Panc1 (cell line): ENCODE results near the gene AHDC1. TPM values are rescaled to one million over a fixed set of nuclear protein-coding genes. Genes with fewer than 3 reads are reported as not detected.

Source experiments
- ATAC-seq: fragments of 200-7000 bp; cut with Tn5 transposase; 2 replicates; pipeline ENCODE4 v1.9.1; 2020; ENCODE audit warnings: mild to moderate bottlenecking, moderate library complexity
- BruUV-seq: library from RNA; stranded (reverse); fragments of 400-500 nt; replicated peaks from 2 replicates; lab custom pipeline; 2021; lab: Mats Ljungman, UMichigan
- CTCF ChIA-PET: fragments of 300-600 bp; sonication (Branson Sonifier 250); formaldehyde crosslinking; loops from one replicate; lab custom pipeline; 2022; ENCODE audit warnings: antibody characterized with exemption; lab: Charles Lee
- POLR2A ChIA-PET: fragments of 300-600 bp; sonication (Branson Sonifier 250); formaldehyde crosslinking; loops from one replicate; lab custom pipeline; 2022; ENCODE audit warnings: antibody characterized with exemption; lab: Charles Lee
- DNase-seq: peaks from one replicate; pipeline ENCODE4 v3.0.0-alpha.2; 2010; ENCODE audit warnings: low read depth, low spot score
- H3K27ac ChIP-seq: 2 replicates; pipeline ENCODE4 v1.5.1; 2011; ENCODE audit warnings: mild to moderate bottlenecking, low read length, inconsistent platforms
- H3K27me3 ChIP-seq: fragments of 200-500 bp; sonication (Bioruptor generic); 2 replicates; pipeline ENCODE4 v1.6.0; 2014; ENCODE audit warnings: low read length, inconsistent platforms; ENCODE audit not compliant: control insufficient read depth, insufficient read depth
- H3K36me3 ChIP-seq: fragments of 200-500 bp; sonication (Bioruptor generic); 2 replicates; pipeline ENCODE4 v1.5.1; 2014; ENCODE audit warnings: inconsistent platforms, mild to moderate bottlenecking, low read length, moderate library complexity; ENCODE audit not compliant: control insufficient read depth, insufficient read depth
- H3K4me1 ChIP-seq: 2 replicates; pipeline ENCODE4 v1.5.1; 2011; ENCODE audit warnings: inconsistent platforms, mild to moderate bottlenecking, low read length, moderate library complexity; ENCODE audit not compliant: control insufficient read depth, insufficient read depth
- H3K4me3 ChIP-seq, 2 experiments: 2 replicates each; pipeline ENCODE4 v1.5.1; 2011 to 2012; ENCODE audit warnings: low read depth in 2 of 2, low read length in 2 of 2, mild to moderate bottlenecking in 2 of 2, inconsistent platforms in 1 of 2, moderate library complexity in 1 of 2
- H3K9me3 ChIP-seq: fragments of 200-500 bp; sonication (Bioruptor generic); 2 replicates; pipeline ENCODE4 v1.5.1; 2014; ENCODE audit warnings: low read depth, mild to moderate bottlenecking, inconsistent platforms, low read length, moderate library complexity; ENCODE audit not compliant: control insufficient read depth, insufficient read depth
- CTCF ChIP-seq: fragments of 450-650 bp; IDR thresholded peaks from 2 replicates; pipeline ENCODE4 v1.5.1; 2017; ENCODE audit warnings: mild to moderate bottlenecking
- POLR2AphosphoS5 ChIP-seq: IDR thresholded peaks from 2 replicates; pipeline ENCODE4 v1.6.1; 2012; ENCODE audit warnings: mild to moderate bottlenecking, low read depth, low read length, moderate library complexity
- REST ChIP-seq, 2 experiments: IDR thresholded peaks; 2 replicates each; pipeline ENCODE4 v1.6.1; 2011 to 2012; ENCODE audit warnings: low read depth in 2 of 2, control low read depth in 1 of 2, low read length in 1 of 2, mild to moderate bottlenecking in 1 of 2, moderate library complexity in 1 of 2; ENCODE audit not compliant: insufficient read depth in 1 of 2
- SIN3A ChIP-seq: IDR thresholded peaks from 2 replicates; pipeline ENCODE4 v1.6.1; 2012; ENCODE audit warnings: low read depth, mild to moderate bottlenecking, low read length, moderate library complexity, borderline replicate concordance; ENCODE audit not compliant: insufficient read depth
- TCF7L2 ChIP-seq: IDR thresholded peaks from 2 replicates; pipeline ENCODE4 v1.6.1; 2011; ENCODE audit warnings: mild to moderate bottlenecking, low read depth, low read length, inconsistent platforms
- in situ Hi-C: cut with HindIII; loops from 2 replicates; pipeline ENCODE4 v1.10.0; 2016; ENCODE audit warnings: low sequenced_read_pairs, low pct_unique_long_range_greater_than_20kb
- intact Hi-C: fragments of 100-400 bp; cut with micrococcal nuclease; formaldehyde crosslinking; loops from one replicate; pipeline ENCODE4 v1.10.0; 2022; ENCODE audit not compliant: unreplicated experiment
- total RNA-seq: library from RNA; stranded (reverse); gene quantifications from one replicate; pipeline ENCODE4 v1.2.1, GENCODE V29; 2021; ENCODE audit not compliant: unreplicated experiment

The AHDC1 gene
- total RNA-seq, 1 experiment from 2014 or later, result 47.1 TPM

GRCh38 chr1:27614625-27615344 lies 10.8 kb upstream of the AHDC1 start:
- H3K4me3 ChIP-seq, result no peak overlapping the region
- DNase-seq, result no peak
- ChIA-PET POLR2A (interaction anchor here (0.5 kb wide), 1 partner anchor 24 kb away, joined by 4 read pairs; no protein-coding TSS in a partner anchor), CTCF (interaction anchor here (0.7 kb wide), 1 partner anchor 45 kb away, joined by 3 read pairs; no protein-coding TSS in a partner anchor)
- BruUV-seq, result no TSS peak
- no peak for ATAC-seq
- no peaks in the 10 kb centered on the region for H3K27me3 ChIP-seq
- H3K27ac ChIP-seq, result no peak overlapping the region
- H3K4me1 ChIP-seq, result no peaks in the 10 kb centered on the region
- H3K36me3 ChIP-seq, result no peaks in the 10 kb centered on the region
- H3K9me3 ChIP-seq, result no peaks in the 10 kb centered on the region
- no peak for TF ChIP-seq TCF7L2
- TF ChIP-seq REST (IDR thresholded peaks at IDR 0.05; ENCODE audit: insufficient read depth in 1 of 2, low read depth in 2 of 2, low read length in 1 of 2), result no peak
- TF ChIP-seq POLR2AphosphoS5, result no peak
- no peak for TF ChIP-seq SIN3A
- TF ChIP-seq CTCF, result no peak
- in situ Hi-C loops, result no loop called here
- intact Hi-C loops, result no loop called here

- in situ Hi-C loops, result no loop called here
- POLR2A ChIA-PET, result interaction anchor here (0.5 kb wide), 1 partner anchor 25 kb away, joined by 4 read pairs; no protein-coding TSS in a partner anchor
Measured at GRCh38 chr1:27614043-27614624, 10.2 kb upstream of the AHDC1 start.

More at GRCh38 chr1:27614043-27614624, 10.2 kb upstream of the AHDC1 start:
- no peak for TF ChIP-seq CTCF
- TF ChIP-seq SIN3A, result no peak
- Histone ChIP-seq H3K27me3 (no peaks in the 10 kb centered on the region), H3K36me3 (no peaks in the 10 kb centered on the region), H3K27ac (no peak overlapping the region), H3K4me3 (no peak overlapping the region), H3K9me3 (no peaks in the 10 kb centered on the region), H3K4me1 (no peaks in the 10 kb centered on the region)
- CTCF ChIA-PET, result no interaction called here
- no TSS peak for BruUV-seq
- no peak for ATAC-seq
- DNase-seq, result no peak
- intact Hi-C loops, result no loop called here
